GM18951 (cell line): ENCODE data around the gene RECQL5.
A peak's percentile ranks its signal among the peaks of the same experiment; 100 is the strongest.

Experiments used
- POLR2A ChIP-seq: IDR thresholded peaks from 4 replicates; pipeline ENCODE4 v1.6.1; 2011; ENCODE audit warnings: mild to moderate bottlenecking; ENCODE audit not compliant: insufficient read length, insufficient read depth; ENCODE audit errors: extremely low read depth
- in situ Hi-C: fragments of 300-500 bp; cut with MboI; formaldehyde crosslinking; loops from one replicate; pipeline ENCODE4 v1.12.0; 2022; ENCODE audit warnings: low sequenced_read_pairs, mixed read lengths, inconsistent platforms; ENCODE audit not compliant: unreplicated experiment

Gene RECQL5

GRCh38 chr17:75666959-75667790 lies at the start of gene RECQL5, which contains the start of gene SAP30BP:
TSS of gene RECQL5 (minus strand) at chr17:75667154. CDS start at chr17:75666557, 597 bp downstream.
TSS of gene SAP30BP (plus strand) at chr17:75667338. CDS start at chr17:75667373, 35 bp downstream.
- TF ChIP-seq POLR2A = peak; percentile 66
- in situ Hi-C loops = no loop called here

- in situ Hi-C loops = no loop called here
- TF ChIP-seq POLR2A = no peak
Measured at GRCh38 chr17:75712446-75712845, 45.5 kb upstream of the RECQL5 start.

GRCh38 chr17:75707079-75707571 lies 40.2 kb upstream of the RECQL5 start:
- in situ Hi-C loops = no loop called here
- TF ChIP-seq POLR2A = no peak

- in situ Hi-C loops = no loop called here
- TF ChIP-seq POLR2A = no peak
Measured at GRCh38 chr17:75706042-75706728, 39.2 kb upstream of the RECQL5 start.

- in situ Hi-C loops = no loop called here
- no peak for TF ChIP-seq POLR2A
Measured at GRCh38 chr17:75704963-75705875, 38.3 kb upstream of the RECQL5 start.

GRCh38 chr17:75703591-75703990 lies 36.6 kb upstream of the RECQL5 start:
- in situ Hi-C loops = no loop called here
- no peak for TF ChIP-seq POLR2A

GRCh38 chr17:75703191-75703590 lies 36.2 kb upstream of the RECQL5 start:
- no peak for TF ChIP-seq POLR2A
- in situ Hi-C loops = no loop called here

- in situ Hi-C loops = no loop called here
- TF ChIP-seq POLR2A = no peak
Measured at GRCh38 chr17:75701288-75701687, 34.3 kb upstream of the RECQL5 start.

GRCh38 chr17:75698659-75699058 lies 31.7 kb upstream of the RECQL5 start:
- no peak for TF ChIP-seq POLR2A
- in situ Hi-C loops = no loop called here

- in situ Hi-C loops = no loop called here
- no peak for TF ChIP-seq POLR2A
Measured at GRCh38 chr17:75697651-75698291, 30.8 kb upstream of the RECQL5 start.

- TF ChIP-seq POLR2A = no peak
- in situ Hi-C loops = no loop called here
Measured at GRCh38 chr17:75695830-75696271, 28.9 kb upstream of the RECQL5 start.

- no peak for TF ChIP-seq POLR2A
- in situ Hi-C loops = no loop called here
Measured at GRCh38 chr17:75695141-75695829, 28.3 kb upstream of the RECQL5 start.

- in situ Hi-C loops = no loop called here
- no peak for TF ChIP-seq POLR2A
Measured at GRCh38 chr17:75694536-75694935, 27.6 kb upstream of the RECQL5 start.
